WTC11 (cell line): ENCODE data around the gene ZNF827. TPM values are rescaled to one million over a fixed set of nuclear protein-coding genes. Genes with fewer than 3 reads are reported as not detected.

Experiments used
- ATAC-seq: fragments of 200-7000 bp; cut with Tn5 transposase; 2 replicates; pipeline ENCODE4 v1.10.0; 2021; ENCODE audit warnings: mild to moderate bottlenecking, moderate library complexity
- CTCF ChIA-PET: fragments of 300-600 bp; sonication (Branson Sonifier 250); formaldehyde crosslinking; loops from one replicate; lab custom pipeline; 2021; ENCODE audit warnings: antibody characterized with exemption; lab: Charles Lee
- POLR2A ChIA-PET: fragments of 350-600 bp; sonication (Branson Sonifier 250); formaldehyde crosslinking; loops from one replicate; lab custom pipeline; 2021; ENCODE audit warnings: antibody characterized with exemption; lab: Charles Lee
- DNase-seq: peaks from one replicate; pipeline ENCODE4 v3.0.0; 2021; ENCODE audit warnings: low spot score
- H3K27ac Mint-ChIP-seq: 2 replicates; pipeline ENCODE4 v1.8.0; 2021; ENCODE audit warnings: mixed read lengths
- H3K27me3 Mint-ChIP-seq: 2 replicates; pipeline ENCODE4 v1.8.0; 2021; ENCODE audit warnings: low read depth, mild to moderate bottlenecking, moderate library complexity, mixed read lengths
- H3K36me3 Mint-ChIP-seq: 2 replicates; pipeline ENCODE4 v1.8.0; 2021; ENCODE audit warnings: mixed read lengths
- H3K4me1 Mint-ChIP-seq: 2 replicates; pipeline ENCODE4 v1.8.0; 2022; ENCODE audit warnings: mixed read lengths
- H3K4me3 Mint-ChIP-seq: 2 replicates; pipeline ENCODE4 v1.8.0; 2021; ENCODE audit warnings: mild to moderate bottlenecking, moderate library complexity, mixed read lengths
- H3K9me3 Mint-ChIP-seq: 2 replicates; pipeline ENCODE4 v1.8.0; 2021; ENCODE audit warnings: mixed read lengths
- ATF6 ChIP-seq: sonication (generic); formaldehyde crosslinking; IDR thresholded peaks from 2 replicates; pipeline ENCODE4 v1.8.1; 2023; ENCODE audit warnings: mild to moderate bottlenecking, missing genetic modification reagents
- CDX4 ChIP-seq: fragments of 250-450 bp; sonication (Bioruptor Pico); IDR thresholded peaks from 2 replicates; pipeline ENCODE4 v1.9.0; 2021; ENCODE audit warnings: moderate library complexity, mild to moderate bottlenecking, inconsistent platforms, borderline replicate concordance
- E2F1 ChIP-seq: sonication (generic); formaldehyde crosslinking; IDR thresholded peaks from 2 replicates; pipeline ENCODE4 v1.8.0; 2022; ENCODE audit warnings: mild to moderate bottlenecking, missing genetic modification reagents
- E2F4 ChIP-seq: sonication (generic); formaldehyde crosslinking; IDR thresholded peaks from 2 replicates; pipeline ENCODE4 v1.8.1; 2022; ENCODE audit warnings: low read depth, mild to moderate bottlenecking, moderate library complexity, missing genetic modification reagents, borderline replicate concordance
- HMGA2 ChIP-seq: fragments of 250-450 bp; sonication (Bioruptor Pico); IDR thresholded peaks from 2 replicates; pipeline ENCODE4 v1.4.0; 2021; ENCODE audit warnings: mild to moderate bottlenecking, moderate library complexity
- JUN ChIP-seq: sonication (generic); formaldehyde crosslinking; IDR thresholded peaks from 2 replicates; pipeline ENCODE4 v1.8.0; 2023; ENCODE audit warnings: mild to moderate bottlenecking, missing genetic modification reagents
- MYBL2 ChIP-seq: sonication (generic); formaldehyde crosslinking; IDR thresholded peaks from 2 replicates; pipeline ENCODE4 v1.8.1; 2023; ENCODE audit warnings: mild to moderate bottlenecking, moderate library complexity, missing genetic modification reagents
- RORB ChIP-seq: fragments of 250-450 bp; sonication (Bioruptor Pico); IDR thresholded peaks from 2 replicates; pipeline ENCODE4 v1.9.0; 2021; ENCODE audit warnings: mild to moderate bottlenecking
- SMAD4 ChIP-seq: sonication (generic); formaldehyde crosslinking; IDR thresholded peaks from 2 replicates; pipeline ENCODE4 v1.8.0; 2022; ENCODE audit warnings: mild to moderate bottlenecking, missing genetic modification reagents
- TCF7 ChIP-seq: sonication (generic); formaldehyde crosslinking; IDR thresholded peaks from 2 replicates; pipeline ENCODE4 v1.8.0; 2022; ENCODE audit warnings: mild to moderate bottlenecking, low read depth, missing genetic modification reagents, moderate library complexity
- TP53 ChIP-seq: sonication (generic); formaldehyde crosslinking; IDR thresholded peaks from 2 replicates; pipeline ENCODE4 v1.8.1; 2023; ENCODE audit warnings: mild to moderate bottlenecking, missing genetic modification reagents
- ZBTB21 ChIP-seq: sonication (generic); formaldehyde crosslinking; IDR thresholded peaks from 2 replicates; pipeline ENCODE4 v1.8.1; 2023; ENCODE audit warnings: mild to moderate bottlenecking, missing genetic modification reagents, borderline replicate concordance
- ZNF138 ChIP-seq: sonication (generic); formaldehyde crosslinking; conservative IDR thresholded peaks from 2 replicates; pipeline ENCODE4 v1.8.1; 2022; ENCODE audit warnings: mild to moderate bottlenecking, moderate library complexity, missing genetic modification reagents
- ZNF416 ChIP-seq: fragments of 250-450 bp; sonication (Bioruptor Pico); IDR thresholded peaks from 2 replicates; pipeline ENCODE4 v1.9.0; 2021; ENCODE audit warnings: mild to moderate bottlenecking, inconsistent platforms
- ZSCAN18 ChIP-seq: fragments of 250-450 bp; sonication (Bioruptor Pico); IDR thresholded peaks from 2 replicates; pipeline ENCODE4 v2.1.2; 2022; ENCODE audit warnings: mild to moderate bottlenecking, moderate library complexity
- total RNA-seq: library from RNA; stranded (reverse); gene quantifications from 3 replicates; pipeline ENCODE4 v1.2.3, GENCODE V29; 2021
- TF ChIP-seq, protein P1 (sequence below): sonication (generic); formaldehyde crosslinking; conservative IDR thresholded peaks from 2 replicates; pipeline ENCODE4 v1.8.1; 2022; ENCODE audit warnings: mild to moderate bottlenecking, missing genetic modification reagents
- TF ChIP-seq, protein P2 (sequence below): sonication (generic); formaldehyde crosslinking; IDR thresholded peaks from 2 replicates; pipeline ENCODE4 v1.8.1; 2022; ENCODE audit warnings: mild to moderate bottlenecking, missing genetic modification reagents, moderate library complexity, borderline replicate concordance
- TF ChIP-seq, protein P3 (sequence below): sonication (generic); formaldehyde crosslinking; IDR thresholded peaks from 2 replicates; pipeline ENCODE4 v1.8.1; 2022; ENCODE audit warnings: missing genetic modification reagents, borderline replicate concordance

Gene ZNF827
- total RNA-seq, 1 experiment from 2014 or later: 25.6 TPM

DNA sequence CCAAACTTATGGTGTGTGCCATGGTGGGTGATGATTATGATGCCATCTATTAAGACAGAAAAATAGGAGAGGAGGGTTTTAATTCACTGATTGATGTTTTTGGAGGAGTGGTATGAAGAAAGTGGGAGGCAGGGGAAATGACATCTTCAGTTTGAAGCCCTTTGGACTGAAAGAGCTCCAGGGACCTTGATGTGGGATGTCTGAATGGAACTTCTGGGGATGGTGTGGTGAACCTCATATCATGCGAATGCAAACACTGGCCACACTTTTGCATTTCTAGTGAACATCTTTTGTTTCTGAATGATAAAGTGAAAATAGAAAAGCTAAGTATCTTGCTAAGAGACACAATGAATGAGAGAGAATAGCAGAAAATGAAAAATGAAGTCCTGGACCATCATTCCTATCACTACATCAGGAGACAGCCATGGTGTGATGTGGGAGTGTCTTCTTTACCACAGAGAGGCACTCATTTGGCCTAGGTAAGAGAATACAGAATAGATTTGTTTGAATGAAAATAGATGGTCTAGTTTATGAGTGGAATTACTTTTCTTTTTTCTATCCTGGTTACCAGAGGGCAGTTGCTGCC is 123.5 kb downstream of the ZNF827 start (continued):
- TF ChIP-seq ATF6 (CRISPR knock-in tag): no peak
- no peak for TF ChIP-seq TP53 (CRISPR knock-in tag)
- no peak for TF ChIP-seq RORB
- TF ChIP-seq MYBL2 (CRISPR knock-in tag): no peak
- TF ChIP-seq E2F4 (CRISPR knock-in tag): no peak
- TF ChIP-seq ZSCAN18 (CRISPR knock-in tag): no peak
- TF ChIP-seq HMGA2: no peak
- TF ChIP-seq CDX4 (CRISPR knock-in tag): no peak
- TF ChIP-seq SMAD4 (CRISPR knock-in tag): no peak
- TF ChIP-seq ZNF416 (CRISPR knock-in tag): no peak
- TF ChIP-seq, protein P1, sequence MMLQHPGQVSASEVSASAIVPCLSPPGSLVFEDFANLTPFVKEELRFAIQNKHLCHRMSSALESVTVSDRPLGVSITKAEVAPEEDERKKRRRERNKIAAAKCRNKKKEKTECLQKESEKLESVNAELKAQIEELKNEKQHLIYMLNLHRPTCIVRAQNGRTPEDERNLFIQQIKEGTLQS: no peak
- TF ChIP-seq, protein P2, sequence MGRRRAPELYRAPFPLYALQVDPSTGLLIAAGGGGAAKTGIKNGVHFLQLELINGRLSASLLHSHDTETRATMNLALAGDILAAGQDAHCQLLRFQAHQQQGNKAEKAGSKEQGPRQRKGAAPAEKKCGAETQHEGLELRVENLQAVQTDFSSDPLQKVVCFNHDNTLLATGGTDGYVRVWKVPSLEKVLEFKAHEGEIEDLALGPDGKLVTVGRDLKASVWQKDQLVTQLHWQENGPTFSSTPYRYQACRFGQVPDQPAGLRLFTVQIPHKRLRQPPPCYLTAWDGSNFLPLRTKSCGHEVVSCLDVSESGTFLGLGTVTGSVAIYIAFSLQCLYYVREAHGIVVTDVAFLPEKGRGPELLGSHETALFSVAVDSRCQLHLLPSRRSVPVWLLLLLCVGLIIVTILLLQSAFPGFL (CRISPR knock-in tag): no peak
- TF ChIP-seq, protein P3, sequence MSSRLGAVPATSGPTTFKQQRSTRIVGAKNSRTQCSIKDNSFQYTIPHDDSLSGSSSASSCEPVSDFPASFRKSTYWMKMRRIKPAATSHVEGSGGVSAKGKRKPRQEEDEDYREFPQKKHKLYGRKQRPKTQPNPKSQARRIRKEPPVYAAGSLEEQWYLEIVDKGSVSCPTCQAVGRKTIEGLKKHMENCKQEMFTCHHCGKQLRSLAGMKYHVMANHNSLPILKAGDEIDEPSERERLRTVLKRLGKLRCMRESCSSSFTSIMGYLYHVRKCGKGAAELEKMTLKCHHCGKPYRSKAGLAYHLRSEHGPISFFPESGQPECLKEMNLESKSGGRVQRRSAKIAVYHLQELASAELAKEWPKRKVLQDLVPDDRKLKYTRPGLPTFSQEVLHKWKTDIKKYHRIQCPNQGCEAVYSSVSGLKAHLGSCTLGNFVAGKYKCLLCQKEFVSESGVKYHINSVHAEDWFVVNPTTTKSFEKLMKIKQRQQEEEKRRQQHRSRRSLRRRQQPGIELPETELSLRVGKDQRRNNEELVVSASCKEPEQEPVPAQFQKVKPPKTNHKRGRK (CRISPR knock-in tag): no peak

DNA sequence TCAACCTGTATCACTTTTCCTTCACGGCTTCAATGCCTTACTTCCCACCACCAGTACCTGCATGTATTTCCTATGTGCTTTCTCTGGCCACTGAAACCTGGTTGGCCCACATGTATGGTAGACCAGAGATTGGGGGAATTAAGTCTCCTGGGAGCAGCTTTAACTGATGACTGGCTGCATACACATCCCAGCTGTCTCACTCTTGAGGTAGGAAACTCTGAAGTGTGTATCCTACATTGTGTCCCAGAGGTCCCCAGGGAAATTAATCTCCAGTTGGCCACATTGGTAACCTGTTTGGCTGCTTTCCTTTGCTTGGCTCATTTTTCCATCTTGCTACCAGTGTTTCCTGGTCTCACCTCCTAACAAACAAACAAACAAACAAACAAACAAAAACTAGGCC is 124.4 kb downstream of the ZNF827 start:
- Mint-ChIP-seq H3K4me1 (no peaks in the 10 kb centered on the region), H3K4me3 (no peak overlapping the region), H3K36me3 (peaks cover 79% of the 10 kb centered on the region), H3K27me3 (no peaks in the 10 kb centered on the region), H3K9me3 (peaks cover 26% of the 10 kb centered on the region), H3K27ac (no peak overlapping the region)
- CTCF ChIA-PET: no interaction called here
- ATAC-seq: no peak
- TF ChIP-seq E2F1 (CRISPR knock-in tag): no peak
- no peak for TF ChIP-seq JUN (CRISPR knock-in tag)
- TF ChIP-seq ZNF138 (CRISPR knock-in tag): no peak
- no peak for TF ChIP-seq ATF6 (CRISPR knock-in tag)
- no peak for TF ChIP-seq ZBTB21 (CRISPR knock-in tag)
- no peak for TF ChIP-seq TCF7 (CRISPR knock-in tag)
- no peak for DNase-seq
- POLR2A ChIA-PET: no interaction called here
